HepG2 (cell line): ENCODE results near the gene WBP1. TPM values are rescaled to one million over a fixed set of nuclear protein-coding genes. Genes with fewer than 3 reads are reported as not detected.

Experiments
- BCL6 ChIP-seq: IDR thresholded peaks from 2 replicates; pipeline ENCODE4 v1.6.1; 2016; ENCODE audit warnings: missing genetic modification reagents, missing compliant biosample characterization
- GRHL1 ChIP-seq: sonication (generic); formaldehyde crosslinking; conservative IDR thresholded peaks from 2 replicates; pipeline ENCODE4 v1.8.0; 2022; ENCODE audit warnings: missing genetic modification reagents
- HNF4A ChIP-seq: sonication (generic); formaldehyde crosslinking; IDR thresholded peaks from 2 replicates; pipeline ENCODE4 v1.4.0; 2020; ENCODE audit warnings: missing genetic modification reagents
- HOXA9 ChIP-seq: sonication (generic); formaldehyde crosslinking; IDR thresholded peaks from 2 replicates; pipeline ENCODE4 v1.8.1; 2022; ENCODE audit warnings: missing genetic modification reagents, mild to moderate bottlenecking, moderate library complexity, borderline replicate concordance
- KLF12 ChIP-seq: sonication (generic); formaldehyde crosslinking; IDR thresholded peaks from 2 replicates; pipeline ENCODE4 v1.4.0; 2020; ENCODE audit warnings: missing genetic modification reagents, borderline replicate concordance
- MEF2D ChIP-seq: sonication (generic); formaldehyde crosslinking; IDR thresholded peaks from 2 replicates; pipeline ENCODE4 v1.5.1; 2020; ENCODE audit warnings: mild to moderate bottlenecking, missing genetic modification reagents
- MIXL1 ChIP-seq: IDR thresholded peaks from 2 replicates; pipeline ENCODE4 v1.6.1; 2016
- NR1H2 ChIP-seq: sonication (generic); formaldehyde crosslinking; IDR thresholded peaks from 2 replicates; pipeline ENCODE4 v1.8.1; 2022; ENCODE audit warnings: low read depth, missing genetic modification reagents, borderline replicate concordance
- PRDM15 ChIP-seq: sonication (generic); formaldehyde crosslinking; IDR thresholded peaks from 2 replicates; pipeline ENCODE4 v1.4.0; 2020; ENCODE audit warnings: missing genetic modification reagents
- RERE ChIP-seq: IDR thresholded peaks from 2 replicates; pipeline ENCODE4 v1.6.1; 2016; ENCODE audit warnings: low read depth, missing genetic modification reagents, missing compliant biosample characterization
- RXRA ChIP-seq: sonication (generic); formaldehyde crosslinking; IDR thresholded peaks from 2 replicates; pipeline ENCODE4 v1.5.1; 2020; ENCODE audit warnings: missing genetic modification reagents
- RXRB ChIP-seq: IDR thresholded peaks from 2 replicates; pipeline ENCODE4 v1.6.1; 2016; ENCODE audit warnings: borderline replicate concordance, missing genetic modification reagents, missing compliant biosample characterization
- THAP11 ChIP-seq: IDR thresholded peaks from 2 replicates; pipeline ENCODE4 v1.6.1; 2016; ENCODE audit warnings: missing biosample characterization, missing genetic modification reagents
- TRIM24 ChIP-seq: sonication (generic); formaldehyde crosslinking; IDR thresholded peaks from 2 replicates; pipeline ENCODE4 v1.8.0; 2022; ENCODE audit warnings: mild to moderate bottlenecking, missing genetic modification reagents
- ZFY ChIP-seq: sonication (generic); formaldehyde crosslinking; IDR thresholded peaks from 2 replicates; pipeline ENCODE4 v1.4.0; 2020; ENCODE audit warnings: missing genetic modification reagents
- ZNF263 ChIP-seq: sonication (generic); formaldehyde crosslinking; IDR thresholded peaks from 2 replicates; pipeline ENCODE4 v1.4.0; 2020; ENCODE audit warnings: missing genetic modification reagents
- ZNF451 ChIP-seq: sonication (generic); formaldehyde crosslinking; IDR thresholded peaks from 2 replicates; pipeline ENCODE4 v1.5.0; 2020; ENCODE audit warnings: mild to moderate bottlenecking, missing genetic modification reagents
- ZNF737 ChIP-seq: sonication (generic); formaldehyde crosslinking; IDR thresholded peaks from 2 replicates; pipeline ENCODE4 v1.5.0; 2020; ENCODE audit warnings: missing genetic modification reagents, mild to moderate bottlenecking, borderline replicate concordance
- ZNF788 ChIP-seq: sonication (generic); formaldehyde crosslinking; IDR thresholded peaks from 2 replicates; pipeline ENCODE4 v1.5.0; 2020; ENCODE audit warnings: mild to moderate bottlenecking, missing genetic modification reagents, borderline replicate concordance
- polyA plus RNA-seq, 8 experiments: library from polyadenylated mRNA; depleted of rRNA in 3 of 8; stranded (reverse) in 7 of 8; unstranded in 1 of 8; fragments of >200 nt; fragmentation: Illumina TruSeq in 4 of 8; extraction: Trizol in 4 of 8; gene quantifications; 2 replicates each; pipeline versions ENCODE4 v1.2.1 to v1.2.3, GENCODE V29; 2011 to 2016; ENCODE audit warnings: low read depth in 4 of 8, missing spikeins in 1 of 8, mixed read lengths in 1 of 8; ENCODE audit not compliant: insufficient read depth in 1 of 8
- total RNA-seq, 5 experiments: library from RNA; depleted of rRNA; stranded (reverse); fragments of >200 nt; fragmentation: Illumina TruSeq; extraction: Trizol; gene quantifications; 2 replicates each; pipeline ENCODE4 v1.2.3, GENCODE V29; 2016; ENCODE audit warnings: low read depth in 1 of 5

The WBP1 gene
- total and polyA plus RNA-seq, 2 of the 13 experiments (the other 11 are each of a cell fraction or from before 2014, with no cell fraction given): 38.8 to 85.7 TPM

GRCh38 chr2:74502147-74502719, 44.0 kb downstream of the WBP1 start (continued):
- TF ChIP-seq PRDM15 (CRISPR knock-in tag): 0 out of 2 replicates have a peak, but pooled peaks have one; percentile 22
- TF ChIP-seq KLF12 (CRISPR knock-in tag): 0 out of 2 replicates have a peak, but pooled peaks have one; percentile 36
- TF ChIP-seq ZNF451 (CRISPR knock-in tag): no peak
- TF ChIP-seq MIXL1 (CRISPR knock-in tag): peak; percentile 63
- peak; percentile 79 for TF ChIP-seq MEF2D (CRISPR knock-in tag)
- TF ChIP-seq TRIM24 (CRISPR knock-in tag): no peak; the same call in 1 of the 2 replicates
- peak; percentile 39 for TF ChIP-seq ZFY (CRISPR knock-in tag)
- peak; percentile 99 for TF ChIP-seq HNF4A (CRISPR knock-in tag)
- peak; percentile 76; the same call in 1 of the 2 replicates for TF ChIP-seq HOXA9
- peak; percentile 85 for TF ChIP-seq BCL6 (CRISPR knock-in tag)
- peak; percentile 74; the same call in 1 of the 2 replicates for TF ChIP-seq ZNF788 (CRISPR knock-in tag)
- TF ChIP-seq NR1H2 (CRISPR knock-in tag): 0 out of 2 replicates have a peak, but pooled peaks have one; percentile 19
- TF ChIP-seq GRHL1 (CRISPR knock-in tag): no peak
- peak; percentile 99 for TF ChIP-seq RXRB (CRISPR knock-in tag)
- no peak for TF ChIP-seq ZNF737 (CRISPR knock-in tag)
- TF ChIP-seq THAP11 (CRISPR knock-in tag): peak; percentile 84
- peak; percentile 94 for TF ChIP-seq ZNF263 (CRISPR knock-in tag)
- TF ChIP-seq RERE (CRISPR knock-in tag): peak; percentile 74; the same call in 1 of the 2 replicates
- peak; percentile 100 for TF ChIP-seq RXRA
